SKM-1 (cell line): Measurements from ENCODE around the gene ASB7.

Experiments
- DNase-seq: peaks from one replicate; lab custom pipeline; 2025; ENCODE audit not compliant: unreplicated experiment; lab: John Stamatoyannopoulos, UW

The ASB7 gene

DNA sequence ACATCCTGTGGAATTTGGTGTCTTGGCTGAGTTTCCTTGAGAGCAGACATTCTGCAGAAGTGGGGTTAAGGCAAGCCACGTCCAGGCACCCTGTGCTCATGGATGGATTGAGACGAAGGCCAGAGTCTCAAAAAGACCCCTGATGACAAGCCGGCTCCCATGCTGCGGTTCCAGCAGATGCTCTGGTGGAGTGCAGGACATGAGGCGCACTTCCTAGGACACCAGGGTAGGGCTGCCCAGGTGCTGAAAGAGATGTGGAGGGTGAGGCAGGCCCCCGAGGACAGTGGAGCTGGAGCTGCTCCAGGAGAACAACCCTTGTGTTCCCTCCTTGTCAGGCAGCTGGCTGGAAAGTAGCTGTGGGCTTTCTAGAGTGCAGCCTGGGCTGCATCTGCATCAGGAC, 81.0 kb downstream of the ASB7 start:
- DNase-seq = no peak

DNA sequence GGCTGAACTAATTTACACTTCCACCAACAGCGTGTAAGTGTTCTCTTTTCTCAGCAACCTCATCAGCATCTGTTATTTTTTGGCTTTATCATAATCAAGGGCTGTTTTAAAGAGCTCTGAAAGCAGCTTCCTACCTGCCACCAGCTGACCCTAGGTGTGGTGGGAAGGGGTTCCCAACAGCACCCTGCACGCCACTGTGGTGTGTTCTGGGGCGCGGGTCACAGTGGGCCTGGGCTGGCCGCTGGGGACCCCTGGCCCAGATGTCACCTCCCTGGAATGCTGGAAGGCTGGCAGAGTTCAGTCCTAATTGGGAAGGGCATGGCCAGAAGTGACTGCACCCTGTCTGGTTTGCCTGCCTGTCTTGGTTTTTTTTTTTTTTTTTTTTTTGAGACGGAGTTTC, 82.2 kb downstream of the ASB7 start:
- no peak for DNase-seq

DNA sequence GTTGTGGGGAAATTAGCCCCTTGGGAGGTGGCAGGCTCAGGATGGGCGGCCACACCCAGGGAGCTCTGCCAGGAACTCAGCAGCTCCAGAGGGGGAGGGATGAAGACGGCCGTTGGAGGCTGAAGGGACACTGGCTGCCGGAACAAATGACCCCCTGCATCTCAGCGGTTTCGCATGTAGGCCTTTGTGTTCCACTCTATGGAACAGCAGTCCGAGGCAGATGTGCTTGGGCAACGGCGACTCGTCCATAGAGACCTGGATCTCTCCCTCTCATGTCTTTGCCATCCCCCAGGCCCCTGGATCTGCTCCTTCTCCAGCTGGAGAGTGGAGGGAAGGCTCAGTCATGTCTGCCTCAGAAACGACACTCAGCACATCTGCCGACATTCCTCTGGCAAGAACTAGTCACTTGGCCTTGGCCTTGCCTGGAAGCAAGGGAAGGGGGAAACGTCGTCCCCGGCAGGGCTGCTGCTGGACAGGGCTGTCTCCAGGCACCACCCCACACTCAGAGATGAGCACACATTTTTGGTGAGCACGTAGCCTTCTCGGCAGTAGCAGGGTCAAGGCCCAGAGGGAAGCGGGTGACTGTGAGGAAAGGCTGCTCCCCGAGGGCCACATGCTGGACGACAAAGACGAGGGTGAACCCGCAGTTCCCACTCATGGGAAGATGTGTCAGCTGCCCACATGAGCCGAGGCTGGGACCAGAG, 83.8 kb downstream of the ASB7 start:
- DNase-seq = no peak

DNA sequence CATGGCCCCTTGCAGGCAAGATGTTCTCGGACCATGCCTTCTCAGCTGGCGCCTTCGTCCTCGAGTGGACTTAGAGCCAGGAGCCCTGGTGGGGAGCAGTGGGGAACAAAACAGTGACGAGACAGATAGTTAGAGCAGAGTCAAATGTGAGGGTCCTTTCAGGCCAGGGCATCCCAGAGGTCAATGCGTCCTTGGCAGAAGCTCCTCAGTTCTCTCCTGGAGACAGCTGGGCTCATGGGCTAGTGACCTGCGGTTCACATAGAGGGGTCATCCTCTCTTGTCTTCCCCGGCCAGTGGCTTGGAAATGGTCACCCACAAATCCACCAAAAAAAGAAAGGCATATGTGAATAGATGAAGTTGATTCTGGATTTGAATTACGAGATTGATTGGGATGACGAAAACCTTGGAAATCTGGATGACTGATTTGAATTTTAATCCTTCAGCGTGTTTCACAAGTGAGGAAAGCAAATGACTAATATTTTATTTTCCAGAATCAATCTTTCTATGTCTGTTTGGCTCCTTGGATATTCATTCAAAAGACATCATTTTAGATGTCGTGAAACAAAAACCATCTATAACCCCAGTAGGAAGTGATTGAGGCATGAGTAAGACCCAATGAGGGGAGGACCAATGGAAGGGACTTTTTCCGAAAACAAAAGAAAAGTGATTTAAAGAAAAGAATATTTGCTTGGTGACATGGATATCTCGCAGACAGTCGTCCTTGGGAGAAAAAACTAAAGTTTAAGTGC, 84.5 kb downstream of the ASB7 start:
- DNase-seq = no peak

DNA sequence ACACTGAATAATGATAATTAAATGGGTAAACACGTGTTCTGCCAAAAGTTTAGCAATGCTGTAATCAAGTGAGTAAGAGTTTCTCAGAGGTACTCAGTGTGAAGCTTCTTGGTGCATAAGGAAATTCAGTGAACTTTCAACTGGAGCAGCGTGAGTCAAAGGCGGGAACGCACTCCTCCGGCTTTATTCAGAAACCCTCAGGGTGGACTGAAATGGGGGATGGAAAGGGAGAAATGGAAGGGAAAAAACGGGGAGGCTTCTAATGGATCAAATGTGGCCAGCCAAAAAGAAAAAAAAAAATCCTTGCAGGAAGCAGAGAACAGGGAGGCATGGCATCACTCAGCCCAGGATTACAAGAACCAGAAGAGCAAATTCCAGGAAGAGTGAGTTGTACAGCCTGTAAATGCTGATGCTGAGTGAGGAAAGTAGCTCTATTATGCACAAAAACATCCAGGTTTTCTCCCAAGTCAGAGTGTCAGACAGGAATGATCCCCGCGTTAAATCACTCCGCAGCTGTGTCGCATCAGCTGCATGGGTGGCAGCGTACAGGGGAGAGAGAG, 85.3 kb downstream of the ASB7 start:
- DNase-seq = no peak

DNA sequence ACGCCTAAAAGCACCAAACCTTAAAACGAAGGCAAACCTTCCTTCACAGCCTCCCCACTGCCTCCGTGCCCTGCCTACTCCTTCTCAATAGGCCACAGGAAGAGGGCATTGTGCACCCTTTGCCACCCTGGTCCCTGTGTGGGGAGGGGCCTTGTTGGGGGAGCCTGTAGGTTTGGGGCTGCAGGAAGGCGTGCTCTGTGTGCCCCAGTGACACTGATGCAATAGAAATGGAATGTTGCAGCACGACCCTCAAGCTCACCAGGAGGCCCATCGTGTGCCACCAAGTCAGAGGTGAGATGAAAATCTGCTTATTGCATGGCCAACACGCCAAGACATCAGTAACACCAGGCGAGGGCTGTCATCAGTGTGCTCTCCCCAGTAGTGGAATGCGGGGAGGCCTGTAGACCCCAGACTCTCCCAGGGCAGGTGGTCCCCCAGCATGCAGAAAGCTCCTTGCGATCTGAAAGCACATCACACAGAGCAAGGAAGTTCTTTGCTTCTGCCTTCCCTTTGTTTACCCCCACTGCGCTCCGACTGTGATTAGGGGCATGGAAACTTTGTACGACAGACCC, 86.2 kb downstream of the ASB7 start:
- no peak for DNase-seq

DNA sequence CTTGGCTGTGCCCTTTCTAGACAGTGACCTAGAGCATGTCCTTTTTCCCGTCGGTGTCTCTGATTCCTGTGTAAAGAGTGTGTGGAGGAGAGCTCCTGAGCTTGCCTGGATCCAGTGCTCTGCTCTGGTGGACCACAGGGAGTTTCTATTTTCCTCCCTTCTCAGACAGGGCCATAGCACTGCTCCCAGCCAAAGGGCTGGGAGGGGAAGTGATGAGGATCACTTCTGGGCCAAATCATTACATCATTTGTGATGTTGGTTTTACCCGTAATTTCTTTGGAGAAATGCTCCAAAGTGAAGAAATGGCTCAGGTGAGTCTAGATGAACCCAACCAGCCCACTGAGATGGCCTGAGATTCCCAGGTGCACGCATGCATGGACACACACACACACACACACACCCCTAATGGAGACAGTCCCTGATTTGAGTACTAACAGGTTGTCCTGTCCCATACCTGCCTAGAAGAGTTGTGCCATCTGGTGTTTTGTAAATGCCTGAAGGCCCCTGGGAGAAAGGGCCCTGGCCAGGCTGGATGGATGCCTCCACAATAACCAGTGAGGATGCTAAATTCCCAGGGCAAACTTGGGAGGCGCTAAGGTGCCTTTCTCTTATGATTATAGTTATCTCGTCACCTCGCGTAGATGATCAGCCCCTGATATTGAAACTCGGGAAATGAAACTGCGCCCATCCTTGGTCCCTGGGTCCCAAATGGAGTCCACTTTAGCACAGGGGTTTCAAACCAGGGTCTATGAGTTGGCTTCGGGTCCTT, 86.9 kb downstream of the ASB7 start:
- DNase-seq = no peak

DNA sequence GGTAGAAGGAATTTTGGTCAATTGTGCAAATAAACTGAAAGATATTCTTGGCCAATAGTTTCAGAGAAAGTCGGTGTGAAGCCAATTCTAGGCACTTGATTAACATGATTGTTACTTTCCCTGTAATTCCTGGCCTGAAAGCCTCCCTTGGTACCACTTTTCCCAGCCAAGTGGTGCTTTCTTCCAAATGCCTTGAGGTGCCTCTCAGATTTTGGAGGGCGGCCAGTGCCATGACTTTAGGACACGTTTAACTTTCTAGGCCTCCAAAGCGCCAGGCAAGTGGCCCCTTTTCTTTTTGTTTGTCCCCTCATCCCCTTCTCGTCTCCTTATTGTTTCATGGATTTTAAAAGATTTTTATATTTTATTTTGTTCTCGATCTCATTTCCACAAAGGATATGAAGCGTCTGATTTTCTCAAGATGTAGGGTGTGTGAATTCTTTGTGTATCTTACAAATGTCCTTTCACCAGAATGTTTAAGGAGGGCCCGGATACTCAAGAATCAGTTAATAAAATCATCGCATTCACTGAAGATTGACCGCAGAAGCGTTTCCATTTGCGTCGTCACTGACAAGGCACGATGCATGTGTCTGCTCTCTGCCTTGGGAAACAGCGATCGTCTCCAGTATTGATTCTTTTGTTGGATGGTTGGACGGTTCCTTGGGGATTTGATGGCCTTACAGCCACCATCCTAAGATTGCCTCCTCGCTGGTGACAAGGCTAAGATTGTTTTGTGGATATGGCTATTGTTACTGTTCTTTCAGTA, 87.8 kb downstream of the ASB7 start:
- no peak for DNase-seq

DNA sequence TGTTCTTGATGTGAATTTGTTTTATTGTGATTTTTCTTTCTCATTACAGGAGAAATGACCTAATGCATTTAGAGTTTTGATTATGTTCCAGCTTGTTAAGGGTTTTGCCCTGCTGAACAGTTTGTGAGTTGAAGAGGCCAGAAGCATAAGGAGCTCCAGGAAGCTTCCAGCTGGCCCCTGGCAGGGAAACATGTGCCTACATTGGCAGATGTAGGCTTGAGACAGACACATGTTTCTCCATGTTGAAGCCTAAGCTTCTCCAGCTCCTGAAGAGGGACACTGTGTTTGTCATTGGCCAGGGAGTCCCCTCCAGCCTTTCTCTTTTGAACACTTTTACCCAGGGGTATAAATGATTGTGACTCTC, 88.4 kb downstream of the ASB7 start:
- DNase-seq = no peak

DNA sequence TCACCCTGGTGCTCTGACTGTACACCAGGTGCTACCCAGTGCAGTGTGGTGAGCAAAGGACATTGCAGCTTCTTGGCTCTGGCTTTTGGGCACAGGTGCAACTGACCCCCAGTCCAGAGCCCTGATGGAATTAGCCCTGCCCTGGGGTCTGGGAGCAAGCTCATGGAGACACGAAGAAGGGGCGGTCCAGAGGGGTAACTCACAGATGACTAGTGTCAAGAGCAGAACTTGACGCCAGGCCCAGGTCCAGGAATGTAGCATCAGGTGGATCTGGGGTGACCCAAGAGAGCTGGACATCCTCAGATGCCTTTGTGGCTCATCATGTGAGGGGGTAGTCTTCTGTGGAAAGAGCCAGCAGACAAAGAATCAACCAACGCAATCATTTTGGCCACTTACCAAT, 88.9 kb downstream of the ASB7 start:
- no peak for DNase-seq

DNA sequence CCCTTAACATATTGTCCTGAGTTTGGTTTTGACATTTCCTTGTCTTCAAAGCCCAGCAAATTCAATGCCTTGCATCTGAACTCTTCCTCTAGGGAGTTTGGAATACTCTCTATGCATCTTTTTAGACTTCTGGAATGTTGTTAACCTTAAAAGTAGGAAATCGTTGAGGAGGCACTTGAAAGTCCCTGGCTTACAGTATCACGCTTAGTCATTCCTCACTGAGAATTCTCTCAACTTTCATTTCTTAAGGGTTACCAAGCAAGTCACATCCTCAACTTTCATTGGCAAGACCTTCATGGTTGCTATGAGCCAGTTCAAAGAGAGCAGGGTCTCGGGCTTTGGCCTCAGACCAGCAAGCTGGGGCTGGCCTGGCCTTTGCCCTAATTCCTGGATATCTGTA, 89.9 kb downstream of the ASB7 start:
- DNase-seq = no peak

DNA sequence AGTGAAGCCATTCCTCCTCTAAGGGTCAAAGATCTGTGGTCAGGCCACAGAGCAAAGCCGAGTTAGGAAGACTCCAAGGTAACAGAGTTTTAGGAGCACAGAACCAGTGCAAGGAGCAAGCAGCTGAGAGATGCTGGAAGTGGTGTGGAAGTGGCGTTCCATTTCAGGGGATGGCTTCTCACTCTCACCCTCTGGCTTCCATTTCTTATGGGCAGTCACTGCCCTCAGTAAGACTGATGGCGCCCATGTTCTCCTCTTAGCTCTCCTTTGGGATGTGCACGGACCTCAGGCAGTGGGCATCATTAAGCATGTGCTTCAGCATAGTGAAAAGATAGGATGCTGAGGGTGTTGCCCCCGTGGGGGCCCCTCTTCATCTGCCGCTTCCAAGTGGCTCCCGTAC, 90.3 kb downstream of the ASB7 start:
- no peak for DNase-seq

DNA sequence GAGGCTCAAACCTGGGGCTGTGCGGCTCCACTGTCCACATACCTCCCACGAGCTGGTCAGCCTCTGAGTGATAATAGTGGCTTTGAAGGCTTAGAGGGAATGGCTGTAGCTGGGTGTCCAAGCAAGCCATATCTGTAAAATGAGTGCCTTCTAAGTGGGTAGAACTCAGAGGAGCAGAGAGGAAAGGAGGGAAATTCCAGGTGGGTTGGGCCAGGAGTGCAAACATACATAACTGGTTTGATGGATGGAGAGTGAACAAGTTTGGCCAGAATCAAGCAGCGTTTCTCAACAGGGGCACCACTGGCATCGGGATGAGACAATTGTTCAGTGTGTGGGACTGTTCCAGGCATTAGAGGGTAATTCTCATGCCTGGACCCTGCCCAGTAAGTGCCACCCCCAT, 91.1 kb downstream of the ASB7 start:
- DNase-seq = no peak

DNA sequence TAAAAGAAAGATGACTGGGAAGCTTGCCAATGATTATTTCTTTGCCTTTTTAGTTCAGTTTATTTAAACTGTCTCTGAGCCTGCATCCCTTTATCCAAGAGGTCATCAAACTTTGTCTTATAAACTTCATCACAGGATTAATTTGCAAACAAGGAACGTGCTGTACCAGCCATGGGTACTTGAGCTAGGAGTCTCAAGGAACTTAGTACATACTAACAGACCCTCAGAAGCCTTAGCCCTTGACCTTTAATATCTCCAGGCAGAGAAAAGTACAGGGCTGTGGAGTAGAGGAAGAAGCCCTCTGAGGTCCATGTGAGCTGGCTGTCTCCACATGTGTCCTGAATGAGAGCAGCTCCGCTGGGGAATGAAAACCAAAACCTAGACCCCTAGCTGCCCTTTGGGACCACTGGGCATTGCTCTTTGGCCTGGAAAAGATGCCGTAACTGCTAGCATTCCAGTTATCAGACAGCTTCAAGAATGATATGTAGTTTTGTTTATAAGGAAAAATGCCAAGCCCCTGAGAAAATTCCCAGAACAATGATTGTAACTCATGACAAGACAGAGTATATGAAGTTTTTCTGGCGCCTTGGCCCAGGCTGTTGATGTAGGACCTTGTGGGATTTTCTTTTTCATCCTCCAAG, 92.1 kb downstream of the ASB7 start:
- no peak for DNase-seq

DNA sequence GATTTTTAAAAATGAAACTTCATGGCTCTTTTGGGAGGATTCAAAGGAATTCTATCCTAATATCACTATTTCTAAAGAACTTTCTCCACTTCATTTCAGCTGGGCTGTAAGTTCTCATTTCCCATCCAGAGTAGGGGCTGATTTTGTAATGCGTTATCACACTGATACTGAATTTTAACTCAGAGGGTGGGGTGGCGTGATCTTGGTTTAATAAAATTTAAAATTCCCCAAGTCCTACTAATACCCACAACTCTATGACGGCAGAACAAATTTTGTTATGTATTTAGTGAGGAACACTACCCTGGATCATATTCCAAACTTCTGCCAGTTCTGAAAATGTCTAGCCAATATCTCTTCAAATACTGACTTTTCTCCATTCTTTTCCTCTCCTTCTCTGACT, 92.7 kb downstream of the ASB7 start:
- DNase-seq = no peak

DNA sequence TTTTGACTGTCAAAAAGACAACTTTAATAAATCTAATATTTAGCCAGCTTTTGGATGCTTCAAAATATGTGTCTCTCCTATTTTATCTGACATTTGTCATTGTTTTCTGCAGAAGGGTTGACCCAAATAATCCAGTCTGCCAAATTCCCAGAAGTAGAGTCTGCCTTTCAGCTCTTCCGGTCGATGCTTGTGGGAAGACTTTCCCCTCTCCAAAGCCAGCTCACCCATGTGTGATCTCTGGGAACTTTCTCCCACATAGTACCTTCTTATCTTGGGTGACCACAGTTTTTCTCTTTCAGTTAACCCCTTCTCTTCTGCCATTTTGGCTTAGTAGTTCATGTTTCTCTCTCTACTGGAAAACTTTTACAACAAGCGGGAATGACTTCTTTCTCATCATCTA, 94.1 kb downstream of the ASB7 start:
- no peak for DNase-seq
